GM23338 (cell line): Measurements from ENCODE around the gene HERC5.

Experiments
- EZH2 ChIP-seq: fragments of 200-600 bp; sonication (generic); IDR thresholded peaks from one replicate; pipeline ENCODE4 v1.8.0; 2017; ENCODE audit warnings: antibody characterized with exemption, mild to moderate bottlenecking, low read depth; ENCODE audit not compliant: unreplicated experiment
- JUNB ChIP-seq: IDR thresholded peaks from one replicate; pipeline ENCODE4 v1.6.1; 2016; ENCODE audit warnings: antibody characterized with exemption; ENCODE audit not compliant: unreplicated experiment
- TF ChIP-seq, protein P1 (sequence below), 2 experiments: fragments of 200-600 bp in 1 of 2; sonication (generic) in 1 of 2; conservative IDR thresholded peaks; 2 replicates each; pipeline versions ENCODE4 v1.5.1 to v1.6.1; 2016 to 2017; ENCODE audit warnings: antibody characterized with exemption in 2 of 2, low read depth in 2 of 2, mild to moderate bottlenecking in 2 of 2, moderate library complexity in 1 of 2

DNA sequence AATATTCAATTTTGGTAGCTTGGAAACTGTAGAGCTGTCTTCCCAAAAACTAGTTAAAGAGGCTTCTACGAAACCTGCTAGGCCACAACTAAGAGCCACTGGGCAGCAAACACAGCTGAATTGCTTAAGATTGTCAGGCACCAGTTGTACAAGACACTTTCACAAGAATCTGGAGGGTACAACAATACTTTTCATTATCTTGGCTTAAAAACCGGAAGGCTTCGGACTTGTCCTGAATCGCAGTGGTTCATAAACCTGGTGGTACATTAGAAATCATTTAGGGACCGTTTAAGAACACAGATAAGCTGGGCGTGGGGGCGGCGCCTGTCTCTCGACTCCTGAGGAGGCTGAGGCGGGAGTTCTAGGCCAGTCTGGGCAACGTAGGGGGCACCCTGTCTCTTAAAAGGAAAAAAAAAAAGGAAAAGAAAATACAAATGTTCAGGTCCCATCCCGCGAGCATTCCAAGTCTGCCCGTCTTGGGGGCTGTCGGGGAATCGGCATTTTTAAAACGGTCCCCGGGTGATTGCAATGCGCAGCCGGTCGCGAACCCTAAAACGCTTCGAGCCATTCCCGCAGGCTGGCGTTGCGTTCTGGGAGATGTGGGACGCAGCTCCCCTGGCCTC lies 65.9 kb downstream of the HERC5 start:
- TF ChIP-seq, protein P1, sequence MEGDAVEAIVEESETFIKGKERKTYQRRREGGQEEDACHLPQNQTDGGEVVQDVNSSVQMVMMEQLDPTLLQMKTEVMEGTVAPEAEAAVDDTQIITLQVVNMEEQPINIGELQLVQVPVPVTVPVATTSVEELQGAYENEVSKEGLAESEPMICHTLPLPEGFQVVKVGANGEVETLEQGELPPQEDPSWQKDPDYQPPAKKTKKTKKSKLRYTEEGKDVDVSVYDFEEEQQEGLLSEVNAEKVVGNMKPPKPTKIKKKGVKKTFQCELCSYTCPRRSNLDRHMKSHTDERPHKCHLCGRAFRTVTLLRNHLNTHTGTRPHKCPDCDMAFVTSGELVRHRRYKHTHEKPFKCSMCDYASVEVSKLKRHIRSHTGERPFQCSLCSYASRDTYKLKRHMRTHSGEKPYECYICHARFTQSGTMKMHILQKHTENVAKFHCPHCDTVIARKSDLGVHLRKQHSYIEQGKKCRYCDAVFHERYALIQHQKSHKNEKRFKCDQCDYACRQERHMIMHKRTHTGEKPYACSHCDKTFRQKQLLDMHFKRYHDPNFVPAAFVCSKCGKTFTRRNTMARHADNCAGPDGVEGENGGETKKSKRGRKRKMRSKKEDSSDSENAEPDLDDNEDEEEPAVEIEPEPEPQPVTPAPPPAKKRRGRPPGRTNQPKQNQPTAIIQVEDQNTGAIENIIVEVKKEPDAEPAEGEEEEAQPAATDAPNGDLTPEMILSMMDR (conservative IDR thresholded peaks at IDR 0.05; ENCODE audit: low read depth in 2 of 2): no peak
- TF ChIP-seq EZH2 (no peak), JUNB (no peak)
